DLD1 (cell line): ENCODE measurements around the gene SPRY4.
"Not testable (repeated sequence)": the region's sequence is repeated elsewhere in the genome, so short reads cannot be mapped to it uniquely, and the experiment has no call there.

Source experiments
- in situ Hi-C: cut with HindIII; loops from 2 replicates; pipeline ENCODE4 v1.10.0; 2017; ENCODE audit warnings: low sequenced_read_pairs

Gene SPRY4

DNA sequence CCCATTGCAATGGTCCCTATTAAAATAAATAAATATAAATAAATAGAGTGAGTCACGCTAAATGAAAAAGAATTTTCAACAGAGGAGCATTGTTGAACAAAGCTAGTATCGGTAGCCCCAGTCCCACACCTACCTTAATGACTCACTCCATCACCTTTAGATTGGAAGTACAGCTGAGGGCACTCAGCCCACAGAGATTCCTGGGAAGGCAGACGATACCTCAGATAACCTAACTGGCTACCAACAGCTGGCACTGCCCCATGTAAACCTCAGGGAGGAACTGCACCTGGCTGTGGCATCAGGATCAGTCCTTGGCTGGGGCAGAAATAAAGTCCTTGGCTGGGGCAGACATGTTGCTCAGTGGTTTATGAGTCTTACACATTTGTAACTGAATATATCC, 49.3 kb downstream of the SPRY4 start:
- in situ Hi-C loops = loop anchor here (10.0 kb wide), 1 partner anchor 269 kb away; no protein-coding TSS in a partner anchor

DNA sequence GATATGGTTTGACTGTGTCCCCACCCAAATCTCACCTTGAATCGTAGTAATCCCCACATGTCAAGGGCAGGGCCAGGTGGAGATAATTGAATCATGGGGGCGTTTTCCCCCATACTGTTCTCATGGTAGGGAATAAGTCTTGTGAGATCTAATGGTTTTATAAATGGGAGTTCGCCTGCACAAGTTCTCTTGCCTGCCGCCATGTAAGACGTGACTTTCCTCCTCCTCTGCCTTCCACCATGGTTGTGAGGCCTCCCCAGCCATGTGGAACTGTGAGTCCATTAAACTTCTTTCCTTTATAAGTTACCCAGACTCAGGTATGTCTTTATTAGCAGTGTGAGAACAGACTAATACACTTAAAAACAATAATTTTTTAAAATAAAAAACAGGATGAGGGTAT, 52.2 kb downstream of the SPRY4 start:
- in situ Hi-C loops = loop anchor here (5.0 to 10.0 kb wide), 2 partner anchors 90 to 272 kb away; no protein-coding TSS in a partner anchor

- in situ Hi-C loops = not testable (repeated sequence)
Measured at GRCh38 chr5:142264084-142264483, 60.7 kb downstream of the SPRY4 start.

DNA sequence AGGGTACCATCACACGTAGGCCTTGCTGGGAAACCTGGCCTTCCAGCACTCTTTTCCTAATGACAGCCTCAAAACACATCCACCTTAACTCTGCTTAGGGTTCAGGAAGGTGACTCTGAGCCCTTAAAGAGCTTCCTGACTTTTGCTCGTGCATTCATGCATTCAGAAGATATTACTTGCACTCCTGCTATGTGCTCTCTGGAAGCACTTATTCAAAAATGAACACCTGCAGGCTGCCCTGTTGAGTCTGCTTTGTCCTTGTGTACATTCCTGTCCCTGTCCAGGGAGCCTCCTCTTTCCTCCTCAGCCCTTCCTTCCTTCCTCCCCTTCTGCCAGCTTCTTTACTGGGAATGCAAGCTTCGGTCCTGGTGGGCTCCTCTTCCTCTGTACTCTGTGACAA, 61.5 kb downstream of the SPRY4 start:
- in situ Hi-C loops = no loop called here

DNA sequence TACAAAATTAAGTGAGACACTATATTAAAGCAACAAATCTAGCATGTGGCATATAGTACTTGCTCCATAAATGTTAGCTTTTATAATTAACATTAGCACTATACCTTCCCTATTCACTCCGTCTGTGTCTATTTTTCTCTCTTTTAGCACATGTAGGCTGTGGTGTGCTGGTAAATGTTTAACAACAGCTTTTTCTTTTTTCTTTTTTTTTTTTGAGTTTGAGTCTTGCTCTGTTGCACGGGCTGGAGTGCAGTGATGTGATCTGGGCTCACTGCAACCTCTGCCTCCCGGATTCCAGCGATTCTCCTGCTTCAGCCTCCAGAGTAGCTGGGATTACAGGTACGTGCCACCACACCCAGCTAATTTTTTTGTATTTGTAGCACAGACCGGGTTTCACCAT, 62.1 kb downstream of the SPRY4 start:
- in situ Hi-C loops = no loop called here
